ENCODE data around the gene MYL11. TPM values are rescaled to one million over a fixed set of nuclear protein-coding genes. Genes with fewer than 3 reads are reported as not detected.
"Not testable (repeated sequence)": the region's sequence is repeated elsewhere in the genome, so short reads cannot be mapped to it uniquely, and the experiment has no call there.

Gene MYL11
- total RNA-seq, 1 experiment from 2014 or later, result 7.2 TPM

- peak; percentile 87 for DNase-seq (ENCODE audit: low read depth)
Measured at GRCh38 chr16:30395155-30395991, 20.8 kb downstream of the MYL11 start, which contains the start of gene ZNF48. Gene ZNF48, plus strand, starts transcription at chr16:30395420. Its CDS starts 375 bp downstream, at chr16:30395795.

GRCh38 chr16:30395992-30396585 lies 21.5 kb downstream of the MYL11 start:
- no peak for DNase-seq (ENCODE audit: low read depth)

DNA sequence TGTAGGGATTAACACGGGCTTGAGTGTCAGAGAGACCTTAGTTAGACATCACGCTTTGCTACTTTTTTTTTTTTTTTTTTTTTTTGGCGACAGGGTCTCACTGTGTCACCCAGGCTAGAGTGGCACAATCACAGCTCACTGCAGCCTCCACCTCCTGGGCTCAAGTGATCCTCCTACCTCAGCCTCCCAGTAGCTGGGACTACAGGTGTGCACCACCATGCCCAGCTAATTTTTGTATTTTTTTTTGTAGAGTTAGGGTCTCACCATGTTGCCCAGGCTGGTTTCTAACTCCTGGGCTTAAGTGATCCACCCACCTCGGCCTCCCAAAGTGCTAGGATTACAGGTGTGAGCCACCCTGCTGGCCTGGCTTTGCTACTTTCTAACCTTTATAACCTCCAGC lies 22.0 kb downstream of the MYL11 start:
- DNase-seq (ENCODE audit: low read depth), result not testable (repeated sequence)

- DNase-seq (ENCODE audit: low read depth), result no peak
Measured at GRCh38 chr16:30397056-30397455, 22.5 kb downstream of the MYL11 start.

- no peak for DNase-seq (ENCODE audit: low read depth)
Measured at GRCh38 chr16:30397776-30398660, 23.4 kb downstream of the MYL11 start.

DNA sequence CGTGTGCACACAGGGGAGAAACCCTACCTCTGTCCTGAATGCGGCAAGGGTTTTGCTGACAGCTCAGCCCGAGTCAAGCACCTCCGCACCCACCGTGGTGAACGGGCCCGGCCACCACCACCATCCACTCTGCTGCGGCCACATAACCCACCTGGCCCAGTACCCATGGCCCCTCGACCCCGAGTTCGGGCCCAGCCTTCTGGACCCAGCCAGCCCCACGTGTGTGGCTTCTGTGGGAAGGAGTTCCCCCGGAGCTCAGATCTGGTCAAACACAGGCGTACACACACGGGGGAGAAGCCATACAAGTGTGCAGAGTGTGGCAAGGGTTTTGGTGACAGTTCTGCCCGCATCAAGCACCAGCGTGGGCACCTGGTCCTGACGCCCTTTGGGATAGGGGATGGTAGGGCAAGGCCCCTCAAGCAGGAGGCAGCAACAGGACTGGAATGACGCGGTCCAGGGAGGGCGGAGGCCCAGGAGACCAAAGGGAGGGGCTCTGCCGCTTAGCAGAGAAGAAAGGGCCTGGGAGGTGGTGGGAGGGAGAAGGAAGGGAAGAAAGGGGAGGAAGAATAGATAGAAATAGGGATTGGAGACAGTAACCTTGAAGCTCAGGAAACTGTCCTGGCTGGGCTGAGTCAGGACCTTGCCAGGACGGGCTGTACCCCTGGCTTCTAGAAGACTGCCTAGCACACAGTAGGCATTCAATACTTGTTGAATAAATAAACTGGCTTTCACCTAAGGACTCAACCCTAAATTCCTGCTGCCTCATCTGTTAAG lies 24.2 kb downstream of the MYL11 start:
- no peak for DNase-seq (ENCODE audit: low read depth)

DNA sequence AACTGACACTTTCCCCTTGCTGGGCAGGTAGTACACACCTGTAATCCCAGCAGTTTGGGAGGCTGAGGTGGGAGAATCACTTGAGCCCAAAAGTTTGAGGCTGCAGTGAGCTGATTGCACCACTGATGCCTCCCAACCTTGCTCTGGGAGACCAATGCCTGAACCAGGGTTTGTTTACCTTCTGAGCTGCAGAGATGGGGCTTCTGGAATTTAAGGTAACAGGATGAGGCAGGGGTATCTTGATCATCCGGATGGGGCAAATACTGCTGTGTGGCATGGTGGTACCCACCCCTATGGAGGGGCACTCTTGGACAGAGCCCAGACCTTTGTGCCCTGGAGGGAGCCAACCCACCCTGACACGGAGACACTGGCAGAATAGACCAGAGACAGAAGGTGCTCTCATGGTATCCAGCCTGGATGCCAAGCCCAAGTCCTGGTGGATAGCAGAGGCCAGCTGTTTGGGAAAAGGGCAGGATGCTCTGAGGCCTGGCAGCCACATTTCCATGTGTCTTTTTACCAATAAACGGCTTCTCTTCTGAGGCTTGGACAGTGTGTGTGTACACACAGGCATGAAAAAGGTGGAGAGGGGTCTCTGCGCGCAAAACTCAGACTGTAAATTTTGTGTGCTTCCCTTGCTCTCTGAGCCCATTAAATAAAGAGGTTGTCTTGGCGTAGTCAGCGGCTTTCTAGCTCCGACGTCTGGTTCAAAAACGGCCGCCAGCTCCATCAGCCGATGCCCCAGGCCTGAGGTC lies 25.0 kb downstream of the MYL11 start:
- DNase-seq (ENCODE audit: low read depth), result peak; percentile 32

DNA sequence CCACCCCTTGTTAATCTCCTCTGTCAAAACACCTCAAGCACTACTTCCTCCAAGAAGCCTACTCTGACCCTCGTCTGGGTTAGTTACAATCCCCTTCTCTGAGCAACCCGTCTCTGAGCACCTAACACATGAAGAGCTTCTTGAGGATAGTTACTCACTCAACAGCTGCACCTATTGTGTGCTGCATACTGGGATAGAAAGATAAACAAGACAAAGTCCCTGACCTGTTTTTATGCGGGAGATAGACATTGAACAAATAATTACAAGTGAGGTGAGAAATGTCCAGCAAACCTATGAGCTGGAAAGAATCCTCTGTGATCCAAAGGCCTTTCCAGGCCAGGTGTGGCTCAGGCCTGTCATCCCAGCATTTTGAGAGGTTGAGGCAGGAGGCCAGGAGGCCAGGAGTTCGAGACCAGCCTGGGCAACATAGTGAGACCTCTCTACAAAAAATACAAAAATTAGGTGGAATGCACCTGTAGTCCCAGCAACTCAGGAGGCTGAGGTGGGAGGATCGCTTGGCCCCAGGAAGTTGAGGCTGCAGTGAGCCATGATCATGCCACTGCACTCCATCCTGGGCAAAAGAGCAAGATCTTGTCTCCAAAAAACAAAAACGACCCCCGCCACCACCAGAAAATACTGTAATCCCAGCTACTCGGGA lies 27.3 kb downstream of the MYL11 start:
- peak; percentile 8 for DNase-seq (ENCODE audit: low read depth)

DNA sequence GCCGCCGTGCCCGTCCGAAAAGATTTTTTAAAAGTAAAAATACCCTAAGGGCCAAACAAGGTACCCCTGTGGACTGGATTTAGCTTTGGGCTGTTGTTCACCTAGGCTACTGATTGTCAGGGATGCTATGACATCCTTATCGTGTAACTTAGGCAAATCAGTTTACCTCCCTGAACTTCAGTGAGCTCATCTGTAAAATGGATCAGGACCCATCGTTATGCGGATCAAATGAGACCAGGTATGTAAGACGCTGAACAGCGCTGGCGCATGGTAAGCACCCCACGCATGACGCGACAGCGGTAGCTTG lies 32.1 kb downstream of the MYL11 start:
- DNase-seq (ENCODE audit: low read depth), result no peak

DNA sequence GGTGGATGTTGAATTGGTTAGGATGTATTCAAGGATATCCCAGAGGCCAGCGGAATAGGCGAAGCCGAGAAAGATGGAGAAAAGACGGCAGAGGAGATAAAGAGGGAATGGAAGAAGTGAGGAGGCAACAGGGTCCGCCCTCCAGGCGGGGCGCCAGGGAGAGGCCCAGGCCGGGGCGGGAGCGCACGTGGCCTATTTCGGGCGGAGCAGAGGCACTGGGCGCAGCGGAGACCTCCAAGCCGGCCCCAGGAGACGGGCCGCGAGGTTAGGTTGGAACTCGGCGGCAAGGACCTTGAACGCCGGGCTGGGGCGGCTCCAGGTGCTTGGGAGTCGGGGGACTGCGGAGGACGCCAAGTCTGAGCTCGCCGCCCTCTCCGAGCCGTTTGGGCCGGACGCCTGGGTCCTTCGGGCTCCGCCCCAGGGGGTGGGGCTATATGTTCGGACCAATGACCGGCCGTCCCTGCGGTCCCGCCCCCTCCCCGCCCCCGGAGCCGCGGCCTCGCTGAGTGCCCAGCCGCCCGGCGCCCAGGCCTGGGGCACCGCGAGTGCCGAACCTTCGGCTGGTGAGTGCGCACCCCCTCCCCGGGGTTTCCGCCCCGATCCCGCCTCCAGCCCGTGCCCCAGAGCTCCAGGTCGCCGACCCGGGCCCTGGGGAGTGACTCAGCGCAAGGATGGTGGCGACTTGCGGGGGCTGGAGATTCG lies 32.7 kb downstream of the MYL11 start, which contains the start of gene ZNF771:
ZNF771 (plus strand) TSS at position 505 of the 702 bp plus-strand sequence. CDS start 448 bp downstream, outside the sequence.
- DNase-seq (ENCODE audit: low read depth), result peak; percentile 87

- DNase-seq (ENCODE audit: low read depth), result peak; percentile 7
Measured at GRCh38 chr16:30407804-30408534, 33.4 kb downstream of the MYL11 start.

DNA sequence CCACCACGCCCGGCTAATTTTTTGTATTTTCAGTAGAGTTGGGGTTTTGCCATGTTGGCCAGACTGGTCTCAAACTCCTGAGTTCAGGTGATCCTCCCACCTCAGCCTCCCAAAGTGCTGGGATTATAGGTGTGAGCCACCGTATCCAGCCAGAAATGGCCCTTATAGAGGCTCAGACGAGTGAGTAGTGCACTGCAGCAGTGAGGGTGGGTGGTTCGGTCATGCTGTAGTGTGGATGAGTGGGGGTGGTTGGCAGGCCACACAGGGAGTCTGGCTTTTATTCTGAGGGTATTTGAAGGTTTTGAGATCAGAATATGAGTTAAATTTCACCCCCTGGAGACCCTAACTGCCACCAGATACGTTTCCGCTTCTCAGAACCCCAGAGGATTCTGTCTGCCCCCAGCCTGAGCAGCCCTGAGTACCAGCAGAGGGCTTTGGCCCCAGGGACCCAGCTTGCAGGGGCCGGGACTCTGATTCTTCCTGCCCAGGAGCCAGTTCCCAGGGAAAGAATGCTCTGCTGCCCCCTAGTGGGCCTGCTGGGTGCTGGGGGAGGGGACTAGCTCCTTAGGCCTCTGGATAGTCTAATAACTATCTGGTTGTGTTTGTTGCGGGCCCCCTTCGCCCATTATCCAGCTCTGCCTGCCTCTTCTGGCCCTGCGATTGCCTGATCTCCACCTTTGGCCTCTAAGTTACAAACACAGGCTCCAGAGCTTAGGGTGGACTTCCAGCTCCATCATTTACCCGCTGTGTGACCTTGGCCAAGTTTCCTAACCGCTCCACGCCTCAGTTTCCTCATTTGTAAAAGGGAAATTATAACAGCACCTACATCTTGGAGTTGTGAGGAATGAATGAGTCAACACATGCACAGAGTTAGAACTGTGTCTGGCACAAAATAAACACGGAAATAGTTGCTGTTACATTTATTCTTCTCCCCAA lies 34.8 kb downstream of the MYL11 start:
- peak; percentile 82 for DNase-seq (ENCODE audit: low read depth)

DNA sequence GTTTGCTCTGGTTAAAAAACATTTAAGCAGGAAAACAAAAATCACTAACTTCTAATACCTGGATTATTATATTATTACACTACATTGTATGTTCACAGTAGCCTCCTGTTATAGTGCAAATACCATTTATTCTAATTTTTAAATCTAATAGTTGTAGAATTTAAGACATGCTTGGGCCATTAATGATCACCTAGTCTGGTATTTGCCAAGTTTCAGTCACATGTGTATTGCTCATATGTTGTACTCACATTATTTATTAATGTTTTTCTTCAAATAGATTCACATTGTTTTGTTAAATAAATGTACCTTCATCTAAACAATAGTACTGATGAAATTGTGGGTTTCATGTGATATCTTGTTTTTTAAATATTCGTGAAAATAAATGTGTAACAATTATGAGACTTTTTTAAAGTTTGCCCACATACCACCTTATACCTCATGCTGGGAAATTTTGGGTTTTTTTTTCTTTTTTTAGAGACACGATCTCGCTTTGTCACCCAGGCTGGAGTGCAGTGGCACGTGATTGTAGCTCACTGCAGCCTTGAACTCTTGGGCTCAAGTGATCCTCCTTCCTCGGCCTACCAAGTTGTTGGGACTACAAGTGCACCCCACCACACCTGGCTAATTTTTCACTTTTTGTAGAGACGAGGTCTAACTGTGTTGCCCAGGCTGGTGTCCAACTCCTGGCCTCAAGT lies 38.7 kb downstream of the MYL11 start:
- no peak for DNase-seq (ENCODE audit: low read depth)

DNA sequence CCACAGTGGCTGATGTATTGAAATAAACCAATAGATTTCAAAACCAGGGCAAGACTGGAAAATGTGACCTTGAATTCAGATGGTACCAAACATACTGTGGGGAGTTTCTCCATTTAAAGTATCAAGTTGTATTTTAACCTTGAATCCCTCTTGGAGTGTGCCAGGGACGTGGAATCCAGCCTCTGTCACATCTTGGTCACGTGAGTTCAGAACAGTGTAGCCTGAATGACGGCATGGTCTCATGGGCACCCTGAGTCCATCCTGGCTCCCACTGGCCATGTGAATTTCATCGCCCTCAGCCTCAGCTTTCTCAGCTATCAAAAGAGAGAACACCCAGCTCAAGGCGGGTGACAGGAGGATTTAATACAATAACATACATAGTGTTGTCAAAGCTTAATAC lies 39.6 kb downstream of the MYL11 start:
- DNase-seq (ENCODE audit: low read depth), result no peak

DNA sequence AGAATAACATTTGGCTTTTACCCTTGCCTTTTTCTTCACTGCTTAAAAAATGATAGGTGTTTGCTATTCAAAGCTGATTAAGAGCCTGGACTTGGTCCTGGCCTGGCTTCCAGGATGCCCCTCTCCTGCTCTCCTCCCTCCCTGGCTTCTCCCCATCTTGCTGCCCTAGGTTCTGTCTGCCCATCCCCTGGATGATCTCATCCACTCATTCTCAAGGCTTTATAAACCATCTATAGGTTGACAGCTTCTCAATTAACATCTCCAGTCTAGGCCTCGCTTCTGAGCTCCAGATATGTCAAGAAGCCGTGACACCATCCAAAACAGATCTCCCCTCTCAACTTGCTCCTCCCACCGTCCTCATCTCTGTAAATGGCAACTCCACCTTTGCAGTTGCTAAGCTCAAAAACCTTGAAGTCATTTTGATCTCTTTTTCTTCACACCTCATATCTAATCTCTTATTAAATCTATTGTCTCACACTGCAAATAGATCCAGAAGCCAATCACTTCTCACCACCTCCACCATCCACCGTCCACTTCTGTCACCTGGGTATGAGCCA lies 41.5 kb downstream of the MYL11 start:
- DNase-seq (ENCODE audit: low read depth), result no peak
